Pons (tissue), 1 donor: ENCODE data around the gene CRACR2A.

Experiments used
- DNase-seq: peaks from one replicate; pipeline ENCODE4 v3.0.0-alpha.2; 2016; ENCODE audit warnings: low spot score

The CRACR2A gene

GRCh38 chr12:3751151-3752095, 1.5 kb downstream of the CRACR2A start:
- DNase-seq = no peak

- DNase-seq = no peak
These were observed 2.3 kb downstream of the CRACR2A start for GRCh38 chr12:3750616-3751015.

- DNase-seq = no peak
These were observed 4.3 kb downstream of the CRACR2A start for GRCh38 chr12:3748620-3749019.

GRCh38 chr12:3747976-3748619, 4.8 kb downstream of the CRACR2A start:
- DNase-seq = no peak

- DNase-seq = no peak
These were observed 5.4 kb downstream of the CRACR2A start for GRCh38 chr12:3747543-3747942.

GRCh38 chr12:3746758-3747157, 6.2 kb downstream of the CRACR2A start:
- no peak for DNase-seq

- no peak for DNase-seq
These were observed 7.8 kb downstream of the CRACR2A start for GRCh38 chr12:3745152-3745551.

- DNase-seq = no peak
These were observed 8.5 kb downstream of the CRACR2A start for GRCh38 chr12:3744229-3744901.

- DNase-seq = no peak
These were observed 9.1 kb downstream of the CRACR2A start for GRCh38 chr12:3743803-3744202.

GRCh38 chr12:3741882-3742672, 10.8 kb downstream of the CRACR2A start:
- no peak for DNase-seq

GRCh38 chr12:3740480-3741231, 12.3 kb downstream of the CRACR2A start:
- no peak for DNase-seq

- DNase-seq = no peak
These were observed 17.5 kb downstream of the CRACR2A start for GRCh38 chr12:3735432-3735831.

GRCh38 chr12:3732901-3733300, 20.0 kb downstream of the CRACR2A start:
- no peak for DNase-seq

GRCh38 chr12:3730111-3730510, 22.8 kb downstream of the CRACR2A start:
- no peak for DNase-seq

GRCh38 chr12:3728686-3729085, 24.2 kb downstream of the CRACR2A start:
- DNase-seq = no peak

- DNase-seq = no peak
These were observed 24.9 kb downstream of the CRACR2A start for GRCh38 chr12:3727877-3728632.

- no peak for DNase-seq
These were observed 25.6 kb downstream of the CRACR2A start for GRCh38 chr12:3727354-3727753.

GRCh38 chr12:3726456-3726855, 26.5 kb downstream of the CRACR2A start:
- no peak for DNase-seq

- DNase-seq = no peak
These were observed 27.4 kb downstream of the CRACR2A start for GRCh38 chr12:3725388-3726115.
